ENCODE measurements around the gene ATXN10.

DNA sequence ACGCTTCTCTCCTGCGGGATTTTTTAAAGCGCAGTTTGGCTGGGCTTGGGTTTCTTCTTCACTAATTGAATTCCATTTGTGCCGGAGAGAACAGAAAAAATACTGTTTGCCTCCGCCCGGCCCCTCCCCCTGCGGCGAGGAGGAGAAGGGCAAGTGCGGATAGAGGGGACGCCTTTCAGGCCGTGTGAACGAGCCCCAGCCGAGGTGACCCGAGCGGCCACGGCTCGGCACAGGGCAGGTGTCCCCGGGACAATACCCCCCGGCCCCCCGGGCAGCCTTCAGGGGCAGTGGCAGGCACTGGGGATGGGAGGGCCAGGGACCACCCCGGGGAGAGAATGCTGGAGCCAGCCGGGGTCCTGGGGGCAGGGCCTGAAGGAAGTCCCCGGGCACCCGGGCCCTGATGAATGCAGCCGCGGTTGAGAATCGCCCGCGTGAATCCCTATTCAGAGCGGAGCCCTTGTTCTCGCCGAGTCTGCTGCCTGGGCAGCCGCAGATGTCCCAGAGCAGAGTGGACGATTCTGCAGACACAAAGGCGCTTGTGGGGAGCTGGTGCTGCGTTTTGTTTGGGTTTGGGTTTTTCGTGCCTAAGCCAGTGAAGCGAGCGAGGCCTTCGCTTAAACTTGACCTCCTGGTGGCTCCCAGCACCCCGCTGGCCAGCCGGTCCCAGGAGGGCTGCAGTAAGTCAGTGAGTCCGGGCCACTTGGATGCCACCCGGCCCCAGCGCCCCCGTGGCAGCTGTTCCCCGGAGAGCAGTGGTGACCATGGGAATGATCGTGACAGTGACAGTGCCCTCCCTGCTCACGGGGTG is 209.3 kb downstream of the ATXN10 start:
- TF ChIP-seq, protein P1, sequence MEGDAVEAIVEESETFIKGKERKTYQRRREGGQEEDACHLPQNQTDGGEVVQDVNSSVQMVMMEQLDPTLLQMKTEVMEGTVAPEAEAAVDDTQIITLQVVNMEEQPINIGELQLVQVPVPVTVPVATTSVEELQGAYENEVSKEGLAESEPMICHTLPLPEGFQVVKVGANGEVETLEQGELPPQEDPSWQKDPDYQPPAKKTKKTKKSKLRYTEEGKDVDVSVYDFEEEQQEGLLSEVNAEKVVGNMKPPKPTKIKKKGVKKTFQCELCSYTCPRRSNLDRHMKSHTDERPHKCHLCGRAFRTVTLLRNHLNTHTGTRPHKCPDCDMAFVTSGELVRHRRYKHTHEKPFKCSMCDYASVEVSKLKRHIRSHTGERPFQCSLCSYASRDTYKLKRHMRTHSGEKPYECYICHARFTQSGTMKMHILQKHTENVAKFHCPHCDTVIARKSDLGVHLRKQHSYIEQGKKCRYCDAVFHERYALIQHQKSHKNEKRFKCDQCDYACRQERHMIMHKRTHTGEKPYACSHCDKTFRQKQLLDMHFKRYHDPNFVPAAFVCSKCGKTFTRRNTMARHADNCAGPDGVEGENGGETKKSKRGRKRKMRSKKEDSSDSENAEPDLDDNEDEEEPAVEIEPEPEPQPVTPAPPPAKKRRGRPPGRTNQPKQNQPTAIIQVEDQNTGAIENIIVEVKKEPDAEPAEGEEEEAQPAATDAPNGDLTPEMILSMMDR (IDR thresholded peaks at IDR 0.05 in 2 of 3, conservative IDR thresholded peaks at IDR 0.05 in 1 of 3; ENCODE audit: borderline replicate concordance in 1 of 3, insufficient read depth in 1 of 3, low read depth in 2 of 3, low read length in 2 of 3), result no peak
- TF ChIP-seq TCF7L2 (IDR thresholded peaks at IDR 0.05; ENCODE audit: borderline replicate concordance, extremely low read depth, insufficient read depth, insufficient read length) (no peak), ZFX (IDR thresholded peaks at IDR 0.05) (no peak), JUND (IDR thresholded peaks at IDR 0.05) (no peak), SIN3A (IDR thresholded peaks at IDR 0.05; ENCODE audit: low read depth) (no peak), POLR2A (IDR thresholded peaks at IDR 0.05; ENCODE audit: borderline replicate concordance, extremely low read depth, insufficient read depth, insufficient read length) (no peak), YY1 (IDR thresholded peaks at IDR 0.05; ENCODE audit: extremely low read depth, insufficient replicate concordance, low read depth, low read length) (no peak), ELF1 (IDR thresholded peaks at IDR 0.05; ENCODE audit: borderline replicate concordance, low read depth) (no peak), CEBPB (IDR thresholded peaks at IDR 0.05; ENCODE audit: low read depth) (no peak), POLR2AphosphoS5 (IDR thresholded peaks at IDR 0.05; ENCODE audit: low read depth, low read length) (no peak)
